ENCODE data around the gene CFAP299.

CFAP299 gene

DNA sequence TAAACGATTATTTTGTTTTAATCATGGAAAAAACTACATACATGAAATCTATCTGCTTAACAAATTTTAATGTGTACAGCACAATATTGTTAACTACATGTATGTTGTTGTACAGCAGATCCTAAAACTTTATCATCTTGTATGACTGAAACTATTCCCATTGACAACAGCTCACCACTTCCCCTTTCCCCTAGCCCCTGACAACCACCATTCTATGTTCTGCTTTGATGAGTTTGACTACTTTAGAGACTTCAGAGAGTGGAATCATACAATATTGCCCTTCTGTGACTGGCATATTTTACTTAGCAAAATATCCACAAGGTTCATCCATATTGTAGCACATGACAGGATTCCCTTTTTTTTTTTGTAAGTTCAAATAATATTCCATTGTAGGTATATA lies 185.9 kb downstream of the CFAP299 start:
- POLR2A ChIA-PET (ENCODE audit: low non-redundant PET): no interaction called here
- TF ChIP-seq, protein P1, sequence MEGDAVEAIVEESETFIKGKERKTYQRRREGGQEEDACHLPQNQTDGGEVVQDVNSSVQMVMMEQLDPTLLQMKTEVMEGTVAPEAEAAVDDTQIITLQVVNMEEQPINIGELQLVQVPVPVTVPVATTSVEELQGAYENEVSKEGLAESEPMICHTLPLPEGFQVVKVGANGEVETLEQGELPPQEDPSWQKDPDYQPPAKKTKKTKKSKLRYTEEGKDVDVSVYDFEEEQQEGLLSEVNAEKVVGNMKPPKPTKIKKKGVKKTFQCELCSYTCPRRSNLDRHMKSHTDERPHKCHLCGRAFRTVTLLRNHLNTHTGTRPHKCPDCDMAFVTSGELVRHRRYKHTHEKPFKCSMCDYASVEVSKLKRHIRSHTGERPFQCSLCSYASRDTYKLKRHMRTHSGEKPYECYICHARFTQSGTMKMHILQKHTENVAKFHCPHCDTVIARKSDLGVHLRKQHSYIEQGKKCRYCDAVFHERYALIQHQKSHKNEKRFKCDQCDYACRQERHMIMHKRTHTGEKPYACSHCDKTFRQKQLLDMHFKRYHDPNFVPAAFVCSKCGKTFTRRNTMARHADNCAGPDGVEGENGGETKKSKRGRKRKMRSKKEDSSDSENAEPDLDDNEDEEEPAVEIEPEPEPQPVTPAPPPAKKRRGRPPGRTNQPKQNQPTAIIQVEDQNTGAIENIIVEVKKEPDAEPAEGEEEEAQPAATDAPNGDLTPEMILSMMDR (conservative IDR thresholded peaks at IDR 0.05; ENCODE audit: low read depth): no peak
- CTCF ChIA-PET: no interaction called here
- no peak for DNase-seq (ENCODE audit: low spot score)
- no peak overlapping the region for H3K27ac ChIP-seq

GRCh38 chr4:80526697-80527096 lies 191.2 kb downstream of the CFAP299 start:
- ChIA-PET CTCF (no interaction called here), POLR2A (ENCODE audit: low non-redundant PET) (no interaction called here)
- no peak overlapping the region for H3K27ac ChIP-seq
- TF ChIP-seq, protein P1 (conservative IDR thresholded peaks at IDR 0.05; ENCODE audit: low read depth): no peak
- DNase-seq (ENCODE audit: low spot score): no peak

DNA sequence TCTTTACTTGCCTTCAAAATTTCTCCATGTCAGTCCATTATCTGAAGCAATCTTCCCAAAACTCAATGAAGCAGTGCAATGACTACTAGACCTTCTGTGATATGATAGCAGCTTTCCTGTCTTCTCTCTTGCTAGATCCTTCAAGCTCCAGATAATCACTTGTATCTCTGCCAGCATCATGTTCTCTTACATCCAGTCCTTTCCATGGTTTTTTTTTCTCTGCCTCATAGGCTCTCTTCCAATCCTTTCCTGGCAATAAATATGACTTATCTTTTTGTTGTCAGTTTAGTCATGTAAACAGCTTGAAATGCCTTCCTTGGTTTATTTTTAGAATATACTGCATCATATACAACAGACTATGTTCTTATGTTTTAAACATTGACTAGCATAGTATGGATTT lies 193.5 kb downstream of the CFAP299 start:
- TF ChIP-seq, protein P1 (conservative IDR thresholded peaks at IDR 0.05; ENCODE audit: low read depth): no peak
- no peak for DNase-seq (ENCODE audit: low spot score)
- ChIA-PET POLR2A (ENCODE audit: low non-redundant PET) (no interaction called here), CTCF (interaction anchor here (0.6 kb wide), 2 partner anchors 70 to 167 kb away, joined by 3 to 4 read pairs; no protein-coding TSS in a partner anchor)
- no peak overlapping the region for H3K27ac ChIP-seq

DNA sequence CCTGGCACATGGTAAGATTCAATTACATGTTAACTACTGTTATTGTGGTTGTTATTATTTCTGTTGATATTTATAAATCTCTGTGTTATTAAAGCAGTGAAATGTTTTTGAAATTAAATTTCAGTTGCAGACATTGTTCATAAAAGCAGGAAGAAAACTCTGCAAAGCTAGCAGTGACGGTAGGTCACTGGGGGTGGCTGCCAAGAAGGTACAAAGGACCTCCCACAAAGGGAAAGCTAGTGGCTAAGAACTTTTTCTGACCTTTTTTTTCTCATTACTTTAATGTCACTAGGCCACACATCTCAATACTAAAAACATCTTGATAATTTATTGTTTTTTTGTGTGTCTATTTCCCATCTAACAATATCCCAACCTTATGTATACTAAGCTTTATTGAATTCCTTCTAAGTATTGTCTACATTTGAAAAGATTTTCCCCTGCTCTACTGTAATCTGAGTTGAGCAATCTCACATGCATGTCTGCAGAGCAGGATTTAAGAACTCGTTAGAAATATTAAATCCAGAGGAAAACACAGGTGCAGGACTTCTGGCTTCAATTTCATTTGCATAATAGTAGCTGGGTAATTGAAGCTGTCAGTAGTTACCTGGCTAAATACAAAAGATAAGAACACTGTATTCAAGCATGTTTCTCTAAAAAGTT lies 197.3 kb downstream of the CFAP299 start:
- no peak overlapping the region for H3K27ac ChIP-seq
- no peak for DNase-seq (ENCODE audit: low spot score)
- POLR2A ChIA-PET (ENCODE audit: low non-redundant PET): no interaction called here
- TF ChIP-seq, protein P1 (conservative IDR thresholded peaks at IDR 0.05; ENCODE audit: low read depth): no peak
- CTCF ChIA-PET: interaction anchor here (0.6 kb wide), 1 partner anchor 320 kb away, joined by 3 read pairs; no protein-coding TSS in a partner anchor

DNA sequence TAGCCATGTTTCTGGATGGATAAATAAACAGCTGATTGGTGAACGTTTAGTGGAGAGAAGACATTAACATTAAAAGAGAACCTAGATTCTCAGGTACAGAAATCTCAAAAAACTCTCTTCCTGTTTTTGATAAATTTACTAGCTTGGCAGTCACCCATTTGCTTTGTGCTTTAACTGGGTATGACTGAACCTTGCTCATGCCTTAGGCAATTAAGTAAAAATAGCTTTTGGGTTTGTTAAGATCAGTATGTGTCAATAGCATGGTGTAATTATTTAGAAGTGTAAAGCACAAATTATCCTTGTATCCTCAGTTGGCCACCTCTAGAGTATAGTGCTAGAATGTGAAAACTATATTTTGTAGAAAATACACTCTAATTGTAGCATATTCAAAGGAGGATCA lies 200.0 kb downstream of the CFAP299 start:
- POLR2A ChIA-PET (ENCODE audit: low non-redundant PET): no interaction called here
- H3K27ac ChIP-seq: no peak overlapping the region
- no peak for DNase-seq (ENCODE audit: low spot score)
- TF ChIP-seq, protein P1 (conservative IDR thresholded peaks at IDR 0.05; ENCODE audit: low read depth): no peak
- CTCF ChIA-PET: no interaction called here

DNA sequence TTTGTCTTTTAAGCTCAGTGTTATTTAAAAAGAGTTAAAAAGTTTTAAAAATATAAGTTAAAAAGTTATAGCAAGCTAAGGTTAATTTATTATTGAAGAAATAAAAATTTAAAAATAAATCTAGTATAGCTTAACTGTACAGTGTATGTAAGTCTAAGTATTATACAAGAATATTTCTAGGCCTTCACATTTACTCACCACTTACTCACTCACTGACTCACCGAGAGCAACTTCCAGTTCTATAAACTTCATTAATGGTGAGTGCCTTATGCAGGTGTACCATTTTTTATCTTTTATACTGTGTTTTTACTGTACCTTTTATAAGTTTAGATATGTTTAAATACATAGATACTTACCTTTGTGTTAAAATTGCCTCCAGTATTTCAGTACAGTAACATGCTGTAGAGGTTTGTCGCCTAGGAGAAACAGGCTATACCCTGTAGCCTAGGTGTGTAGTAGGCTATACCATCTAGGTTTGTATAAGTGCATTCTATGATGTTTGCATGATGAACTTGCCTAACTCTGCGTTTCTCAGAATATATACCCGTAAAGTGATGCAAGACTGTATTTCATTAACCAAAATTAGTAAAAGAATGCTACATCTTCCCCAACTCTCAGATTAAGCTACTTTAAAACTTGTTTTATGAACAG lies 202.9 kb downstream of the CFAP299 start:
- CTCF ChIA-PET: no interaction called here
- H3K27ac ChIP-seq: no peak overlapping the region
- peak; percentile 8 for DNase-seq (ENCODE audit: low spot score)
- TF ChIP-seq, protein P1 (conservative IDR thresholded peaks at IDR 0.05; ENCODE audit: low read depth): no peak
- POLR2A ChIA-PET (ENCODE audit: low non-redundant PET): no interaction called here
